Left lung (tissue), 10 donors: ENCODE data around the gene ERVW-1. TPM values are rescaled to one million over a fixed set of nuclear protein-coding genes. Genes with fewer than 3 reads are reported as not detected.

Experiments
- ATAC-seq: fragments of 200-7000 bp; cut with Tn5 transposase; one replicate; pipeline ENCODE4 v1.9.1; 2020; ENCODE audit warnings: moderate library complexity
- DNase-seq, 4 donors: peaks; one replicate each; pipeline ENCODE4 v3.0.0-alpha.2; 2013 to 2020
- H3K27ac ChIP-seq, 2 donors: fragments of 200-600 bp; sonication (generic) in 1 of 2; one replicate each; pipeline versions ENCODE4 v1.5.0 to v1.8.0; 2020 to 2021
- H3K27me3 ChIP-seq, 2 donors: fragments of 200-600 bp; sonication (generic) in 1 of 2; one replicate each; pipeline versions ENCODE4 v1.5.0 to v1.8.0; 2020 to 2021
- H3K36me3 ChIP-seq, 2 donors: fragments of 200-600 bp; sonication (generic) in 1 of 2; one replicate each; pipeline versions ENCODE4 v1.5.0 to v1.8.0; 2020 to 2021
- H3K4me1 ChIP-seq, 2 donors: fragments of 200-600 bp; one replicate each; pipeline ENCODE4 v1.8.0; 2021
- H3K4me3 ChIP-seq, 2 donors: fragments of 200-600 bp; sonication (generic) in 1 of 2; one replicate each; pipeline versions ENCODE4 v1.5.0 to v1.8.0; 2020 to 2021; ENCODE audit warnings: mild to moderate bottlenecking in 1 of 2
- H3K9me3 ChIP-seq, 2 donors: fragments of 200-600 bp; sonication (generic) in 1 of 2; one replicate each; pipeline versions ENCODE4 v1.5.0 to v1.8.0; 2020 to 2021
- CTCF ChIP-seq, 2 donors: fragments of 200-600 bp; sonication (generic) in 1 of 2; IDR thresholded peaks; one replicate each; pipeline versions ENCODE4 v1.5.0 to v1.8.0; 2021; ENCODE audit warnings: antibody characterized with exemption in 2 of 2
- intact Hi-C, 2 donors: fragments of 100-400 bp; cut with DNase I; formaldehyde crosslinking; loops; one replicate each; pipeline versions ENCODE4 v1.11.2 to v1.14.2; 2022
- polyA plus RNA-seq, 6 donors: library from polyadenylated mRNA; unstranded; fragments of 120-200 nt; gene quantifications; one replicate each; pipeline ENCODE4 v1.2.1, GENCODE V29; 2013; ENCODE audit not compliant: insufficient read length in 6 of 6
- total RNA-seq, 2 donors: library from RNA; stranded (reverse); fragmentation: NEBNext Ultra II Directional; extraction: Animal tissue kit (Norgen Biotek cat#: 25700); gene quantifications; one replicate each; pipeline ENCODE4 v1.2.1, GENCODE V29; 2021
- donor health status: DM: no; HTN: yes; CAD: no.
- donor health status: DM: no; HTN: no; CAD: no.

Gene ERVW-1
- total and polyA plus RNA-seq, 8 donors, result 1.2 to 2.6 (median 2.1) TPM; not detected in 2

- DNase-seq, result no peak
- H3K36me3 ChIP-seq, result peaks cover 0 to 30% of the 10 kb centered on the region in 2 donors
- H3K4me1 ChIP-seq, result no peaks in the 10 kb centered on the region
- ATAC-seq, result no peak
- no peak overlapping the region for H3K27ac ChIP-seq
- no peaks in the 10 kb centered on the region for H3K9me3 ChIP-seq
- no peak overlapping the region for H3K4me3 ChIP-seq
- TF ChIP-seq CTCF (IDR thresholded peaks at IDR 0.05), result no peak
- intact Hi-C loops, result no loop called here
- H3K27me3 ChIP-seq, result no peaks in the 10 kb centered on the region
Measured at GRCh38 chr7:92508946-92509345, 31.2 kb upstream of the ERVW-1 start.

GRCh38 chr7:92506363-92506762 is 28.6 kb upstream of the ERVW-1 start:
- Histone ChIP-seq H3K4me1 (no peaks in the 10 kb centered on the region), H3K4me3 (no peak overlapping the region), H3K36me3 (peaks cover 0 to 40% of the 10 kb centered on the region in 2 donors), H3K27me3 (no peaks in the 10 kb centered on the region), H3K27ac (no peak overlapping the region), H3K9me3 (no peaks in the 10 kb centered on the region)
- TF ChIP-seq CTCF (IDR thresholded peaks at IDR 0.05), result no peak
- DNase-seq (no peak), ATAC-seq (no peak)
- intact Hi-C loops, result no loop called here

- no peak for TF ChIP-seq CTCF (IDR thresholded peaks at IDR 0.05)
- DNase-seq (no peak), ATAC-seq (no peak)
- Histone ChIP-seq H3K4me3 (no peak overlapping the region), H3K27me3 (no peaks in the 10 kb centered on the region), H3K36me3 (peaks cover 0 to 47% of the 10 kb centered on the region in 2 donors), H3K9me3 (no peaks in the 10 kb centered on the region), H3K4me1 (no peaks in the 10 kb centered on the region), H3K27ac (no peak overlapping the region)
- intact Hi-C loops, result no loop called here
Measured at GRCh38 chr7:92504563-92504962, 26.8 kb upstream of the ERVW-1 start.

- no peak overlapping the region for H3K4me3 ChIP-seq
- no peaks in the 10 kb centered on the region for H3K27me3 ChIP-seq
- H3K27ac ChIP-seq, result no peak overlapping the region
- H3K4me1 ChIP-seq, result no peaks in the 10 kb centered on the region
- ATAC-seq, result no peak
- TF ChIP-seq CTCF (IDR thresholded peaks at IDR 0.05), result no peak
- no peaks in the 10 kb centered on the region for H3K9me3 ChIP-seq
- DNase-seq, result no peak
- peaks cover 0 to 53% of the 10 kb centered on the region in 2 donors for H3K36me3 ChIP-seq
- intact Hi-C loops, result no loop called here
Measured at GRCh38 chr7:92503767-92504166, 26.0 kb upstream of the ERVW-1 start.

GRCh38 chr7:92498557-92498956 is 20.8 kb upstream of the ERVW-1 start:
- TF ChIP-seq CTCF (IDR thresholded peaks at IDR 0.05), result no peak
- Histone ChIP-seq H3K4me1 (no peaks in the 10 kb centered on the region), H3K9me3 (no peaks in the 10 kb centered on the region), H3K27ac (no peak overlapping the region), H3K27me3 (no peaks in the 10 kb centered on the region), H3K4me3 (no peak overlapping the region), H3K36me3 (peaks cover 0 to 58% of the 10 kb centered on the region in 2 donors)
- no peak for DNase-seq
- no peak for ATAC-seq
- intact Hi-C loops, result no loop called here
